OCI-LY7 (cell line): ENCODE measurements around the gene FAM234B. TPM values are rescaled to one million over a fixed set of nuclear protein-coding genes. Genes with fewer than 3 reads are reported as not detected.

Experiments used
- BruUV-seq: library from RNA; stranded (reverse); fragments of 400-500 nt; replicated peaks from 2 replicates; lab custom pipeline; 2021; lab: Mats Ljungman, UMichigan
- CTCF ChIA-PET: fragments of 300-600 bp; sonication (Branson Sonifier 250); formaldehyde crosslinking; loops from one replicate; lab custom pipeline; 2022; ENCODE audit warnings: antibody characterized with exemption; ENCODE audit not compliant: unreplicated experiment; lab: Charles Lee
- POLR2A ChIA-PET: fragments of 300-600 bp; sonication (Branson Sonifier 250); formaldehyde crosslinking; loops from one replicate; lab custom pipeline; 2022; ENCODE audit warnings: antibody characterized with exemption; lab: Charles Lee
- DNase-seq: peaks from one replicate; pipeline ENCODE4 v3.0.0-alpha.2; 2015; ENCODE audit warnings: low spot score
- H2AFZ ChIP-seq: fragments of 200-600 bp; sonication (generic), shearing (Covaris generic); 2 replicates; pipeline ENCODE4 v1.6.1; 2014; ENCODE audit warnings: mild to moderate bottlenecking, antibody characterized with exemption, low read length, moderate library complexity
- H3K27ac ChIP-seq: fragments of 200-600 bp; sonication (generic); 2 replicates; pipeline ENCODE4 v1.5.1; 2014; ENCODE audit warnings: mixed run types, low read depth, mild to moderate bottlenecking, moderate library complexity, low read length, inconsistent platforms; ENCODE audit not compliant: poor library complexity, severe bottlenecking
- H3K36me3 ChIP-seq: fragments of 200-600 bp; sonication (generic); 2 replicates; pipeline ENCODE4 v1.6.1; 2014; ENCODE audit warnings: mild to moderate bottlenecking, antibody characterized with exemption, low read length, moderate library complexity, mixed read lengths; ENCODE audit not compliant: insufficient read depth
- H3K4me1 ChIP-seq: fragments of 200-600 bp; sonication (generic); 2 replicates; pipeline ENCODE4 v1.5.1; 2014; ENCODE audit warnings: mild to moderate bottlenecking, low read length; ENCODE audit not compliant: insufficient read depth, poor library complexity, severe bottlenecking
- H3K4me2 ChIP-seq: fragments of 200-600 bp; sonication (generic); 2 replicates; pipeline ENCODE4 v1.6.1; 2014; ENCODE audit warnings: mild to moderate bottlenecking, low read length
- H3K4me3 ChIP-seq: fragments of 200-600 bp; sonication (generic); 2 replicates; pipeline ENCODE4 v1.5.1; 2014; ENCODE audit warnings: mild to moderate bottlenecking, low read depth, low read length; ENCODE audit not compliant: poor library complexity, severe bottlenecking
- H3K79me2 ChIP-seq: fragments of 200-600 bp; sonication (generic); 2 replicates; pipeline ENCODE4 v1.6.1; 2016; ENCODE audit warnings: low read depth, mild to moderate bottlenecking, low read length, moderate library complexity, mixed read lengths; ENCODE audit not compliant: insufficient read depth
- H3K9me2 ChIP-seq: fragments of 200-600 bp; sonication (generic); 2 replicates; pipeline ENCODE4 v1.6.1; 2016; ENCODE audit warnings: mild to moderate bottlenecking, low read length, mixed read lengths; ENCODE audit not compliant: insufficient read depth
- H3K9me3 ChIP-seq: fragments of 200-600 bp; sonication (generic); 2 replicates; pipeline ENCODE4 v1.6.1; 2014; ENCODE audit warnings: mild to moderate bottlenecking, mixed run types, low read length, mixed read lengths
- H4K20me1 ChIP-seq: fragments of 200-600 bp; sonication (generic); 2 replicates; pipeline ENCODE4 v1.6.1; 2014; ENCODE audit warnings: mild to moderate bottlenecking, antibody characterized with exemption, low read length, moderate library complexity, mixed read lengths; ENCODE audit not compliant: insufficient read depth
- EZH2phosphoT487 ChIP-seq: fragments of 200-600 bp; sonication (generic); IDR thresholded peaks from 2 replicates; pipeline ENCODE4 v1.6.1; 2018; ENCODE audit warnings: low read depth, borderline replicate concordance, mild to moderate bottlenecking, mixed run types, antibody characterized with exemption, low read length, moderate library complexity, mixed read lengths
- intact Hi-C: fragments of 100-400 bp; cut with micrococcal nuclease; formaldehyde crosslinking; loops from one replicate; pipeline ENCODE4 v1.10.0; 2022; ENCODE audit not compliant: unreplicated experiment
- total RNA-seq, 2 experiments: library from RNA; depleted of rRNA in 1 of 2; stranded (reverse); fragments of >200 nt in 1 of 2; shearing (Covaris generic) in 1 of 2; gene quantifications; 2 replicates each; pipeline ENCODE4 v1.2.3, GENCODE V29; 2014 to 2022
- TF ChIP-seq, protein P1 (sequence below): fragments of 200-600 bp; sonication (generic); conservative IDR thresholded peaks from 2 replicates; pipeline ENCODE4 v1.5.1; 2014; ENCODE audit warnings: mild to moderate bottlenecking, antibody characterized with exemption, low read length, moderate library complexity, mixed read lengths

The FAM234B gene
- total RNA-seq, 2 experiments from 2014 or later = 4.7 to 7.0 TPM

DNA sequence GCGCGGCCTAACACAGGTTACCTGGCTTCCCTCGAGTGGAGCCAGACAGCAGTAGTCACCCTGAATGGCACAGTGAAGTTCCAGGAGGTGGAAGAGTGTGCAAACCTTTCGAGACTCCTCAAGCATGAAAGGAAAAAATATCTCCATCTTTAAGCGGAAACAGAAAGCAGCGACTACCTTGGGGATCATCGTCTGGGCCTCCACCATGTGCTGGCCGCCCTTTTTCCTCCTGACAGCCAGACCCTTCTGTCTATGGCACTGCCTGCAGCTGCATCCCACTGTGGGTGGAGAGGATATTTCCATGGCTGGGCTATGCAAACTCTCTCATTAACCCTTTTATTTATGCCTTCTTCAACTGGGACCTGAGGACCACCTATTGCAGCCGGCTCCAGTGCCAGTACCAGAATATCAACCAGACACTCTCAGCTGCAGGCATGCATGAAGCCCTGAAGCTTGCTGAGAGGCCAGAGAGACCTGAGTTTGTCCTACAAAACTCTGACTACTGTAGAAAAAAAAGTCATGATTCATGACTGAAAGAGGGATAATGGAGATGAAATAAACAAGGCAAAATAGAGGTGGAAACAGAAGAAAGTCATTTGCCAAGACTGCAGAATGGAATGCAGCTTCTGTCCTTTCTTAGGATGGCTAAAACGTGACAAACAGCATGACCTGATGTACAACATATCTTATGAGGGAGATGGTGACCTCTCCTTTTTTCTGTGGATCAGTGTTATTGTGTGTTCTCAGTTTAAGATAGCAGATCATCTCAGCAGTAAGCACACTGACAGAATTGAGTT is 41.7 kb upstream of the FAM234B start:
- TF ChIP-seq, protein P1, sequence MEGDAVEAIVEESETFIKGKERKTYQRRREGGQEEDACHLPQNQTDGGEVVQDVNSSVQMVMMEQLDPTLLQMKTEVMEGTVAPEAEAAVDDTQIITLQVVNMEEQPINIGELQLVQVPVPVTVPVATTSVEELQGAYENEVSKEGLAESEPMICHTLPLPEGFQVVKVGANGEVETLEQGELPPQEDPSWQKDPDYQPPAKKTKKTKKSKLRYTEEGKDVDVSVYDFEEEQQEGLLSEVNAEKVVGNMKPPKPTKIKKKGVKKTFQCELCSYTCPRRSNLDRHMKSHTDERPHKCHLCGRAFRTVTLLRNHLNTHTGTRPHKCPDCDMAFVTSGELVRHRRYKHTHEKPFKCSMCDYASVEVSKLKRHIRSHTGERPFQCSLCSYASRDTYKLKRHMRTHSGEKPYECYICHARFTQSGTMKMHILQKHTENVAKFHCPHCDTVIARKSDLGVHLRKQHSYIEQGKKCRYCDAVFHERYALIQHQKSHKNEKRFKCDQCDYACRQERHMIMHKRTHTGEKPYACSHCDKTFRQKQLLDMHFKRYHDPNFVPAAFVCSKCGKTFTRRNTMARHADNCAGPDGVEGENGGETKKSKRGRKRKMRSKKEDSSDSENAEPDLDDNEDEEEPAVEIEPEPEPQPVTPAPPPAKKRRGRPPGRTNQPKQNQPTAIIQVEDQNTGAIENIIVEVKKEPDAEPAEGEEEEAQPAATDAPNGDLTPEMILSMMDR = no peak
- TF ChIP-seq EZH2phosphoT487 = no peak
- ChIA-PET CTCF (no interaction called here), POLR2A (no interaction called here)
- Histone ChIP-seq H3K79me2 (no peaks in the 10 kb centered on the region), H4K20me1 (no peaks in the 10 kb centered on the region), H3K9me3 (no peaks in the 10 kb centered on the region), H3K9me2 (no peaks in the 10 kb centered on the region), H3K27ac (no peak overlapping the region), H2AFZ (no peak overlapping the region), H3K4me2 (no peak overlapping the region), H3K36me3 (no peaks in the 10 kb centered on the region), H3K4me1 (peaks cover 9% of the 10 kb centered on the region), H3K4me3 (no peak overlapping the region)
- intact Hi-C loops = loop anchor here (10.0 kb wide), 1 partner anchor 218 kb away; the partner anchor contains the start of gene APOLD1
- DNase-seq = no peak
- BruUV-seq = no TSS peak

DNA sequence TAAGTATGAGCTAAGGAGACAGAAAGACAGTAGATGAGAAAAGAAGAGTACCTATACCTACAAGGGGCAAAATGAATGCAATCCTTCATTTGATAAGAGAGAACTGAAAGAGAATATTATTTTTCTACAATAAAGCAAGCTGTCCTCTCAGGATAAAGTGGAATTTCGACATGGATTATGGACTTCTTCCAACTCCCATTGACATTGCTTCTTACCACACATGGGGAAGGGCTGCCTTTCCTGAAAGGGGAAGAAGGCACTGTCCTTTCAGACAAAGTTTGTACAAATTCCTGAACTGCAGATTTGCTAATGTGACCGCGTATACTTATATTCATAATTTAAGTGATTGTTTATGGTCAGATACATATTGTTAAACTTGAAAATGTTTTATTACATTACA is 39.8 kb upstream of the FAM234B start:
- no peaks in the 10 kb centered on the region for H3K9me3 ChIP-seq
- no peaks in the 10 kb centered on the region for H3K79me2 ChIP-seq
- H3K36me3 ChIP-seq = no peaks in the 10 kb centered on the region
- no peak overlapping the region for H3K4me2 ChIP-seq
- no peaks in the 10 kb centered on the region for H3K9me2 ChIP-seq
- no peak overlapping the region for H3K4me3 ChIP-seq
- ChIA-PET CTCF (no interaction called here), POLR2A (no interaction called here)
- no peak overlapping the region for H3K27ac ChIP-seq
- no peak for DNase-seq
- no peaks in the 10 kb centered on the region for H4K20me1 ChIP-seq
- intact Hi-C loops = loop anchor here (10.0 kb wide), 1 partner anchor 220 kb away; the partner anchor contains the start of gene APOLD1
- peaks cover 9% of the 10 kb centered on the region for H3K4me1 ChIP-seq
- no TSS peak for BruUV-seq
- no peak for TF ChIP-seq EZH2phosphoT487
- TF ChIP-seq, protein P1 = no peak
- no peak overlapping the region for H2AFZ ChIP-seq

DNA sequence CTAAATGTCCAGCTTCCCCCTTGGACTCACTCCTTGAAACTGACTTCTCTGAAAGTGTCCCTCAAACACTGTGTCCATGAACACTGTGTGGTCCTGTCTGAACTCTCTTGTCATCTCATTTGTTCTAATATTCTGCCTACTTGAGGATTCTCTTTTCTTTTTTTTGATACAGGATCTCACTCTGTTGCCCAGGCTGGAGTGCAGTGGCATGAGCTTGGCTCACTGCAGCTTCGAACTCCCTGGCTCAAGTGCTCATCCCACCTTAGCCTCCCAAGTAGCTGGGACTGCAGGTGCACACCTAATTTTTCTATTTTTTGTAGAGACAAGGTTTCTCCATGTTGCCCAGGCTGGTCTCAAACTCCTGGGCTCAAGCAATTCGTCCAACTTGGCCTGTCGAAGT is 39.2 kb upstream of the FAM234B start:
- Histone ChIP-seq H3K9me2 (no peaks in the 10 kb centered on the region), H3K79me2 (no peaks in the 10 kb centered on the region), H3K36me3 (no peaks in the 10 kb centered on the region), H4K20me1 (no peaks in the 10 kb centered on the region), H3K9me3 (no peaks in the 10 kb centered on the region), H3K4me1 (peaks cover 9% of the 10 kb centered on the region), H2AFZ (no peak overlapping the region), H3K4me2 (no peak overlapping the region), H3K27ac (no peak overlapping the region), H3K4me3 (no peak overlapping the region)
- TF ChIP-seq EZH2phosphoT487 = no peak
- TF ChIP-seq, protein P1 = no peak
- BruUV-seq = no TSS peak
- DNase-seq = no peak
- intact Hi-C loops = loop anchor here (10.0 kb wide), 1 partner anchor 220 kb away; the partner anchor contains the start of gene APOLD1
- POLR2A ChIA-PET = no interaction called here
- CTCF ChIA-PET = no interaction called here
